G401.6 (cell line): Measurements from ENCODE around the gene CHI3L1.

Experiments
- FAIRE-seq: peaks from 2 replicates; lab custom pipeline; 2012; peaks lifted over from hg19 to GRCh38; lab: Jason Lieb, UNC

CHI3L1 gene

GRCh38 chr1:203180611-203181330 is 5.7 kb downstream of the CHI3L1 start:
- FAIRE-seq: no peak

GRCh38 chr1:203179667-203180005 is 6.9 kb downstream of the CHI3L1 start:
- no peak for FAIRE-seq

- no peak for FAIRE-seq
These were observed 7.5 kb downstream of the CHI3L1 start for GRCh38 chr1:203178821-203179666.

DNA sequence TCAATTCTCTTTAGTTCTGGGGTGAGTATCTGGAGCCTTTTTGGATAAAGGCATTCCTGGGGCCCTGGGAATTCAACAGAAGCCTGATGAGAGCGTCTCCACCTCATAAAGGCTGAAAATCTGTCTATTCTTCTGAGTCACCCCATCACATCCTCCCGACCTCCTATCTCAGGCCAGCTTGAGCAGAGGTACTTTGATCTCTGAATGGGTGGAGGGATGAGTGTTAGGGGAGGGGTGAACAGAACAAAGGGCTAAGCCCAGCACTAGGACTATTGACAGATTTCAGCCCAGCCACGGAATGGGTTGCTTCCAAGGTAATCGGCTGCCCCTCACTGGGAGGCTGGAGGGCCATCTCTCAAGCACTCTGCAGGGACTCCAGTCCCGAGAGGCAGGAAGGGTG is 8.4 kb downstream of the CHI3L1 start:
- no peak for FAIRE-seq

DNA sequence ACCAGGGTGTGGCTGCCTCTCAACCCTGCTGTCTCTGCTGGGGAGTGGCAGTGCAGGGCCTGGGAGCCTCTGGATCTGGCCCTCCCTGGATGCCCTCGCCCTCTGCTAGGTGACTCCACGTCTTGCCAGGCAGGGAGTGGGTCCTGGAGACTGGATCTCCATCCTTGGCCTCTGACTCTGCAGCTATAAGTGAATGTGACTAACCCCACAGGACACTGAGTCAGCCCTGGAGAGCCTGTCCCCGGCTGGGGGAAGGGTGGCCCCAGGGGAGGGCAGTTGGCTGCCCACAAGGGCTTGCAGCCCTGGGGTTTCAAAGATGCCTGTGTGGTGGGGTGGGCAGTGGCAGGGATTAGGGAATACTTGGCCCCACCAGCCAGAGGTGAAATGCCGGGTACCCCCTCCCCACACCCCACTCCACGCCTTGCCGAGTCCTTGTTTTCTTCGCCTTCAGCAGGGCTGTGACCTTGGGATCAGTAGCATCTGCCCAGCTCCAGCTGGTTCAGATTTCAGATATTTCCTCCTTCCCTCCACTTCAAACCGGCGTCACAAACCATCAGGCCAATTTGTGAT is 8.9 kb downstream of the CHI3L1 start:
- FAIRE-seq: no peak

GRCh38 chr1:203177036-203177405 is 9.5 kb downstream of the CHI3L1 start:
- no peak for FAIRE-seq

DNA sequence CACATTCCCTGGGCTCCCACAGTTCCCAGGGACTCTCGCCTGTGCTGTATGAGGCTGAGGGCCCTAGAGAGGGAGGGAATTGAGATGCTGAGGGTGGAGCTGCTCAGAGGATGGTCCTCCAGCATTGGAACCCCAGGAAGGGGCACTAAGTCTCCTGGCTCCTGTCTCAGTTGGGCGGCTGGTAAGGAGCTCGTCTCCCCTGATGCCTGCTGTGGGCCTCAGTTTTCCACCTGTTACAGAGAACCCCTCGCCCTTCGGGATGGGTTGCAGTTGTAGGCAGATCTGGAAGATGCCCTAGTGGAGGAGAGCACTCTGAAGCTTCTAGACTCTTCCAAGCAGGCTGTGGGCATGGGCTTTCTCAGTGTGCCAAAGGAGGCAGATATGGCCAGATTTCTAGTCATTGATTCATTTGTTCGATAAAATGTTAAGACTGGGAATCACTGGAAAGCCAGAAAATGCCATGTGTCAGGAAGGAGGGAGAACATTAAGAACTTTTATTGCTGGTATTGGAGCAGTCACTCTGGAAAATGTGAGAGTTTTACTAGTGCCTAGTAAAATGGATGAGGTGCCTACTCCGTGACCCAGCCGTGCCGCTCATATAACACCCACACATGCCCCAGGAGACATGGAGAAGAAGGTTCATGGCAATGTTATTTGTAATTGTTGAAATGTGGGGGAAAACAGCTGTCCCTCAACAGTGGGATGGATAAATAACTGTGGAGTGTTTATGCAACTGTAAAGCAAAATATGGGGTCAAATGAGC is 10.1 kb downstream of the CHI3L1 start:
- no peak for FAIRE-seq

- FAIRE-seq: no peak
These were observed 10.7 kb downstream of the CHI3L1 start for GRCh38 chr1:203175827-203176241.

- FAIRE-seq: no peak
These were observed 11.2 kb downstream of the CHI3L1 start, which contains the start of gene MYBPH for GRCh38 chr1:203175237-203175826. Gene MYBPH (minus strand): TSS chr1:203175826. CDS start chr1:203175755, 71 bp downstream.

DNA sequence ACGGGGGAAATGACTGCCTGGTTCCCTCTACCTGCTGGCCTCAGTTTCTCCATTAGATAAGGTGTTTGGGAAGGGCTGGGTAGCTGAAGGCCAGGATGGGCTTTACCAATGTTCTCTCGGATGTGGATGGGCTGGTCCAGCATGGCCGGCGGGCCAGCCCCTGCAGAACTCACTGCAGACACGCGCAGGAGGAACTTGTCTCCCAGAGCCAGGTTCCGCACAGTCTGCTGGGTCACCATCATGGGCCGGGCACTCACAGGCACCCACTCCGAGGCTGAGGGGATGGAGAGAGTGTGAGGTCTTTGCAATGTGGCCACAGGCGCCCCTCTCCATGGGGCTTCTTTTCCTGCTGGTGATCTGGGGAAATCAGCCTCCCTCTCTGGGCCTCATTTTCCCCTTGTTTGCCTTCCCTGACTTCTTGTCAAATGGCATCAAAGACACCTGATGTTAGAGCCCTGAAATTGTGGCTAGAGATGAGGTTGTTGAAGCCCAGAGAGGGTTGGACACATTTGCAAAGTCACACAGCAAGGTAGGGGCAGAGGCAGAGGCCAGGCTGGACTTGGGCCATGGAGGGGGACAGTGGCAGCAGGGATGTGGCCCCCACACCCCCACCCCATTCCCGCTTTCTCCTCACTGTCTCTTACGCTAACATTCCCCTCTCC is 12.0 kb downstream of the CHI3L1 start:
- no peak for FAIRE-seq

- no peak for FAIRE-seq
These were observed 12.9 kb downstream of the CHI3L1 start for GRCh38 chr1:203173566-203173965.

GRCh38 chr1:203173011-203173555 is 13.4 kb downstream of the CHI3L1 start:
- no peak for FAIRE-seq

DNA sequence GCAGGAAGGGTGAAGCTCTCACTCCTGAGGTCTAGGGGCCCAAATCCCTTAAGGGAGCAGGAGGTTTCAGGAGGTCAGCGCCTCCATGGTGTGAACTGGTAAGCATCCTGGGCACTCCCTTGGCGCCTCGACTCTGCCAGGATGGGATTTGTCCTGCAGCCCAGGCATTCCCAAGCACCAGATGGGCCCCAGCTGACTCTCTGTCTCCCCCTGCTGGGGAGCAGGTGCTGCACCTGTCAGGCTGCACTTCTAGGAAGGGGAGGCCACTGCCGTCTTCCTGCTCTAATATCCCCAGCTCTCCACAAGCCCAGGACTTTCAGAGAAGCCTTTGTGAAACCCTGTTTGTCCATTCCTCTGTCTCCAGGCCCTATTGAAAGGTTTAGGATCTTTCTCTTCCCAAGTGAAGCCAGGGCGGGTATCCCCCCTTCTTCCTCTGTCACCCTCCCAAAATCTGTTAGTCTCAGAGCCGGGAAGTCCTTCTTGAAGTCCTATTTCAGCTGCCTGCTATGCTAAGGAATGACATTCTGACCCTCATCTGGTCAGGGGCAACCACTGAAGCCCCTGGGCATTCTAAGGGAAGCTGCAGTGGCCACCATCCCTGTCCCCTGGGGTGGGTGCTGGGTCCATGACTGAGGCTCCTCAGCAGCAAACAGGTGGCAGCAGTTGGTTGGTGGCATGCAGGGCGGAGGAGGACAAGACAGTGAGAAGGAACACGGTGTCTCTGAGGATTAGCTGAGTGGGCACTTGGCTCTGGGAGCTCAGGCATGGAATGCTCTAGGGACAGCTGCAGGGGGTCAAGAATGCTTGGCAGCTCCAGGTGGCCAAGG is 14.1 kb downstream of the CHI3L1 start:
- no peak for FAIRE-seq

GRCh38 chr1:203171341-203172183 is 14.9 kb downstream of the CHI3L1 start:
- no peak for FAIRE-seq

DNA sequence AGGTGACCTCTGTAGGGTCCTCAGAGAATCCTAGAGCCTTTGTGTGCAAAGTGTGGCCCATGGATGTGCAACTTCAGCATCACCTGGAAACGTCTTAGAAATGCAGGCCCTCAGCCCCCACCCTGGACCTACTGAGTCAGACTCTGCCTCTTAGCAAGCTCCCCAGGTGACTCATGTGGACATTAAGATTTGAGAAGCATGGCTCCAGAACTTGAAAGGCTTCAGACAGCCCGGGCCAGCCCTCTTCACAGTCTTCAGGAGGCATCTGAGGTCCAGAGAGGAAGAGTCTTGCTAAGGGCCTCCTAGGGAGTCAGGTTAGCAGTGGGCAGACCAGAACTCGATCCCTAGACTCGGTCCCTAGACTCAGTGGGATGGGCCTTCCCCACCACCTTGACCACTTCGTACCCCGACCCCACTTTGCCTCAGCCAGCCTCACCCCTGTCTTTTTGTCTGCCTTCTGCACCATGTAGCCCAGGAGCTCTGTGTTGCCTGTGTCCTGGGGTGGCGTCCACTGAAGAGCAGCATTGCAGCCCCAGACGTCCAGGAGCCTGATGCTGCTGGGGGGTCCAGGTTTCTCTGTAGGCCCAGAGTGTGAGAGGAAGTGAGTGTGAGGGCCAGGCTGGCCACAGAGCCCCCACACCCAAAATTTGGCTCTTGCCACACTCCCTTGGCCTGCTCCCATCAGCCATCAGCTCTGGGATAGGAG is 15.7 kb downstream of the CHI3L1 start:
- no peak for FAIRE-seq

- no peak for FAIRE-seq
These were observed 16.6 kb downstream of the CHI3L1 start for GRCh38 chr1:203169770-203170520.

- no peak for FAIRE-seq
These were observed 17.5 kb downstream of the CHI3L1 start for GRCh38 chr1:203168991-203169390.

GRCh38 chr1:203168256-203168786 is 18.2 kb downstream of the CHI3L1 start:
- no peak for FAIRE-seq
